Large intestine (tissue), 3 donors: ENCODE data around the gene SVOP. TPM values are rescaled to one million over a fixed set of nuclear protein-coding genes. Genes with fewer than 3 reads are reported as not detected.

ENCODE experiments used
- DNase-seq, 2 donors: peaks; one replicate each; pipeline versions ENCODE4 v3.0.0 to v3.0.0-alpha.2; 2013
- H3K27ac ChIP-seq: one replicate; pipeline ENCODE4 v1.5.1; 2013; ENCODE audit warnings: low read length
- H3K27me3 ChIP-seq: 2 replicates; pipeline ENCODE4 v1.6.1; 2013; ENCODE audit warnings: low read length; ENCODE audit not compliant: control insufficient read depth, insufficient read depth
- H3K36me3 ChIP-seq: 2 replicates; pipeline ENCODE4 v1.6.1; 2013; ENCODE audit warnings: low read length; ENCODE audit not compliant: control insufficient read depth, insufficient read depth
- H3K4me1 ChIP-seq: one replicate; pipeline ENCODE4 v1.6.1; 2013; ENCODE audit warnings: low read length; ENCODE audit not compliant: control insufficient read depth, insufficient read depth
- H3K4me3 ChIP-seq: one replicate; pipeline ENCODE4 v1.5.1; 2013; ENCODE audit warnings: low read length
- H3K9me3 ChIP-seq: one replicate; pipeline ENCODE4 v1.6.1; 2013; ENCODE audit warnings: mild to moderate bottlenecking, low read depth, low read length, moderate library complexity; ENCODE audit not compliant: control insufficient read depth
- WGBS: methylation state at CpG from one replicate; pipeline ENCODE4 v1.1.5; 2013; ENCODE audit warnings: low lambda C conversion rate; ENCODE audit not compliant: insufficient coverage; 5-methylcytosine and 5-hydroxymethylcytosine counted together
- polyA plus RNA-seq: library from polyadenylated mRNA; unstranded; fragments of 120-200 nt; gene quantifications from one replicate; pipeline ENCODE4 v1.2.1, GENCODE V29; 2013

The SVOP gene
- polyA plus RNA-seq, 1 donor, result 2.1 TPM

DNA sequence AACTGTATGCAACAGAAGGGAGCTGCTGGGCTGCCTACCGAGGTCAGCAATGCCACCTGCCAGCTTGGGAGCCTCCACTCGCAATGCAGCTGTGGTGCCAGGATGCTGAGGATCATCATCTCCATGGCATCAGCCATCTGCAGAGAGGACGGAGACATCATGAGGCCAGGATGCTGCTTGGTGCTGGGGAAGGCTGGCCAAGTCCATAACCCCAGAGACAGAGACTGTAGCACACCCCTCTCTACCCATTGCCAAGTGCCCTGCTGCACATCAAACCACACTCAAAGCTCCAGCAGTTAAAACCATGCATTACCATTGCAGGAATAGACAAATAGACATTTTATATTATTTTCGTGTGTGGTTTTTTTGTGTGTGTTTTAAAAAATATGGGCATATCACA lies 43.5 kb downstream of the SVOP start:
- Histone ChIP-seq H3K27ac (no peak overlapping the region), H3K4me3 (no peak overlapping the region), H3K9me3 (no peaks in the 10 kb centered on the region), H3K4me1 (no peaks in the 10 kb centered on the region), H3K27me3 (peaks cover 4% of the 10 kb centered on the region), H3K36me3 (no peaks in the 10 kb centered on the region)
- no peak for DNase-seq
- 100% methylated on average over 1 of the region's 4 CpGs for WGBS

- Histone ChIP-seq H3K4me1 (no peaks in the 10 kb centered on the region), H3K27me3 (peaks cover 4% of the 10 kb centered on the region), H3K4me3 (no peak overlapping the region), H3K9me3 (no peaks in the 10 kb centered on the region), H3K36me3 (no peaks in the 10 kb centered on the region), H3K27ac (no peak overlapping the region)
- WGBS, result no CpG with 5 or more reads among the region's 2 CpGs
- no peak for DNase-seq
Measured at GRCh38 chr12:108975024-108975593, 45.8 kb downstream of the SVOP start.

DNA sequence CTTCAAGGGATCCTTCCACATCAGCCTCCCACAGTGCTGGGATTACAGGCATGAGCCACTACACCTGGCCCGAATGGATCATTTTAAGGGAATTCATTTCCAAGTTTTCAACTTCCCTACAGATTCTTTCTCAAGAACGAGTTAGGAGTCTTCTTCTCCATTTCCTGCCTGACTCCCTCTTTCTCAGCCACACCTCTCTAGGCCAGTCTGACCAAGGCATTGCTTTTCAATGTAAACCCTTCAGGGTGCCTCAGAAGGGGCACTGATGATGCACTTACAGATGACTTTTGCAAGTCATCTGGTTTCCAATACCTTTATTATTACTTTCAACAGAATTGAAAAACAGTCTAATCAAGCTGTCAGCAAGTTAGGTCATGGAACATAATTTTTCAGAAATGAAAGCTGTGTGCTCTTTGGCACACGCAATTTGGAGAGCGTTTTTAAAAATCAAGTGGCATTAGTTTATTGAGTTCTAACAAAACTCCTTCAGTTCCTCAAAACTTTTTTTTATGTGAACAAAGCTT lies 47.2 kb downstream of the SVOP start:
- no peak for DNase-seq
- Histone ChIP-seq H3K4me3 (no peak overlapping the region), H3K27me3 (peaks cover 4% of the 10 kb centered on the region), H3K4me1 (no peaks in the 10 kb centered on the region), H3K9me3 (no peaks in the 10 kb centered on the region), H3K36me3 (no peaks in the 10 kb centered on the region), H3K27ac (no peak overlapping the region)
- whole genome bisulfite sequencing, result 90% methylated on average over 2 of the region's 4 CpGs

DNA sequence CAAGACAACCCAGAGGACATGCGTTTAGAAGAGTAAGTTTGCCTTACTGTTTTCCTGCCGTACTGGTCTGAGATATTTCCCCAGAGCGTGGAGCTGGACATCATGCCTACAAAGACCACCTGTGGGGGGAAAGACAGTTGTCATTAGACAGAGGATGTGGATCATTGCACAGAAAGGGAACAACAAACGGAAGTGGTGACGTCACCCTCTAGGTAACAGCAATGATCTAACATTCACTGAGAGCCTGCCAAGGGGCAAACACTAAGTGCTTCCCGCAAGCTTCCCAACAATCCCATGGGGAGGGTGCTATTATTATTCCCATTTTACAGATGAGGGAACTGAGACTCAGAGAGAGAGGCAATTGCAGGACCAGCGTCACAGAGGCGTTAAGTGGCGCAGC lies 48.5 kb downstream of the SVOP start:
- Histone ChIP-seq H3K36me3 (no peaks in the 10 kb centered on the region), H3K27ac (no peak overlapping the region), H3K27me3 (no peaks in the 10 kb centered on the region), H3K4me1 (no peaks in the 10 kb centered on the region), H3K4me3 (no peak overlapping the region), H3K9me3 (no peaks in the 10 kb centered on the region)
- no peak for DNase-seq
- 60% methylated on average over 1 of the region's 9 CpGs for WGBS

- H3K27ac ChIP-seq, result no peak overlapping the region
- H3K27me3 ChIP-seq, result no peaks in the 10 kb centered on the region
- WGBS, result no CpG with 5 or more reads among the region's 2 CpGs
- no peaks in the 10 kb centered on the region for H3K36me3 ChIP-seq
- no peak overlapping the region for H3K4me3 ChIP-seq
- DNase-seq, result no peak
- no peaks in the 10 kb centered on the region for H3K9me3 ChIP-seq
- no peaks in the 10 kb centered on the region for H3K4me1 ChIP-seq
Measured at GRCh38 chr12:108969622-108970021, 51.2 kb downstream of the SVOP start.

GRCh38 chr12:108967869-108968540 lies 52.9 kb downstream of the SVOP start:
- H3K27me3 ChIP-seq, result no peaks in the 10 kb centered on the region
- no CpG with 5 or more reads among the region's 2 CpGs for WGBS
- no peaks in the 10 kb centered on the region for H3K4me1 ChIP-seq
- no peaks in the 10 kb centered on the region for H3K9me3 ChIP-seq
- H3K4me3 ChIP-seq, result no peak overlapping the region
- no peak for DNase-seq
- H3K27ac ChIP-seq, result no peak overlapping the region
- no peaks in the 10 kb centered on the region for H3K36me3 ChIP-seq

DNA sequence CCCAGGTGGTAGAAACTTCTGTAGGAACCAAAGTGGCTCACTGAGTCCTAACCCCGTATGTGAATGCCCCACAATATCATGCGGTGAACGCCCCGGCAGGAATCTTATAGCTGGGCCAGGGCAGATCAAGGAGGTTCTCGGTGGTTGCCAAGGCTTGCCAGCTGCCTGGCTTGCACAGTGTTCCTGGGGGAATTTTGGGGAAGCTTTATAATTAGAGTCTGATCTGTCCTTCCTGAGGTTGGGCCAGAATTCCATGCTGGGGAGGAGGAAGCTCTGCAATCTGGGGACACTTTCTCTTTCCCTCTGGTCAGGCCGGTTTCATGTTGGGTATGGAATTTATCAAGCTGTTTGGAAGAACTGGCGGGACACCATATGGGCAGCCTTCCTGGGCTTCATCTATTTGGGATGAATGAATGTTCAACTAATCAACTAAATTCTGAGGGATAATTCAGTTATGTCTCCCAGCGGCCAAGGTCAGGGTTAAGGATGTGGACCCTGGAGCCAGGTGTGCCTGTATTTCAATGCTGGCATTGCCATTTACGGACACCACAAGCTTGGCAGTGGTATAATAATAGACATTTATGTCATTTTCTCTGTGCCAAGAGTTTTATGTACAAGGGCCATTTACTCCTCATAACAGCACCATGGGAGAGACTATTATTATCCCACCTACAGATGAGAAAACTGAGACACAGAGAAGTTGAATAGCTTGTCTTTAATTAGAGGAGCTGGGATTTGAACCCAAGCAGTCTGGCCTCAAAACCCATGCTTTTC lies 54.3 kb downstream of the SVOP start:
- Histone ChIP-seq H3K36me3 (no peaks in the 10 kb centered on the region), H3K9me3 (no peaks in the 10 kb centered on the region), H3K27ac (no peak overlapping the region), H3K27me3 (no peaks in the 10 kb centered on the region), H3K4me3 (no peak overlapping the region), H3K4me1 (no peaks in the 10 kb centered on the region)
- no peak for DNase-seq
- no CpG with 5 or more reads among the region's 9 CpGs for WGBS

DNA sequence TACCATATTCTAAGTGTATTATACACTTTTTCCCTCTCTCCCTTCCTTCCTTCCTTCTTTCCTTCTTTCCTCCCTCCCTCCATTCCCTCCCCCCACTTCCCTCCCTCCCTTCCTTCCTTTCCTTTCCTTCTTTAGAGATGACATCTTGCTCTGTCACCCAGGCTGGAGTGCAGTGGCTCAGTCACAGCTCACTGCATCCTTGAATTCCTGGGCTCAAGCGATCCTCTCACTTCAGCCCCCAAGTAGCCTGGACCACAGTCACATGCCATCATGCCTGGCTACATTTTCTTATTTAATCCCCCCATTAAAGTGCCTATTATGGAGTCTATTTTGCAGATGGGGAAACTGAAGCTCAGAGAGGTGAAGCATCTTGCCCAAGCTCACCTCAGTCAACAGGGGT lies 55.0 kb downstream of the SVOP start:
- DNase-seq, result no peak
- Histone ChIP-seq H3K36me3 (no peaks in the 10 kb centered on the region), H3K4me3 (no peak overlapping the region), H3K9me3 (no peaks in the 10 kb centered on the region), H3K27ac (no peak overlapping the region), H3K27me3 (no peaks in the 10 kb centered on the region), H3K4me1 (no peaks in the 10 kb centered on the region)
- no CpG with 5 or more reads among the region's 1 CpG for WGBS

DNA sequence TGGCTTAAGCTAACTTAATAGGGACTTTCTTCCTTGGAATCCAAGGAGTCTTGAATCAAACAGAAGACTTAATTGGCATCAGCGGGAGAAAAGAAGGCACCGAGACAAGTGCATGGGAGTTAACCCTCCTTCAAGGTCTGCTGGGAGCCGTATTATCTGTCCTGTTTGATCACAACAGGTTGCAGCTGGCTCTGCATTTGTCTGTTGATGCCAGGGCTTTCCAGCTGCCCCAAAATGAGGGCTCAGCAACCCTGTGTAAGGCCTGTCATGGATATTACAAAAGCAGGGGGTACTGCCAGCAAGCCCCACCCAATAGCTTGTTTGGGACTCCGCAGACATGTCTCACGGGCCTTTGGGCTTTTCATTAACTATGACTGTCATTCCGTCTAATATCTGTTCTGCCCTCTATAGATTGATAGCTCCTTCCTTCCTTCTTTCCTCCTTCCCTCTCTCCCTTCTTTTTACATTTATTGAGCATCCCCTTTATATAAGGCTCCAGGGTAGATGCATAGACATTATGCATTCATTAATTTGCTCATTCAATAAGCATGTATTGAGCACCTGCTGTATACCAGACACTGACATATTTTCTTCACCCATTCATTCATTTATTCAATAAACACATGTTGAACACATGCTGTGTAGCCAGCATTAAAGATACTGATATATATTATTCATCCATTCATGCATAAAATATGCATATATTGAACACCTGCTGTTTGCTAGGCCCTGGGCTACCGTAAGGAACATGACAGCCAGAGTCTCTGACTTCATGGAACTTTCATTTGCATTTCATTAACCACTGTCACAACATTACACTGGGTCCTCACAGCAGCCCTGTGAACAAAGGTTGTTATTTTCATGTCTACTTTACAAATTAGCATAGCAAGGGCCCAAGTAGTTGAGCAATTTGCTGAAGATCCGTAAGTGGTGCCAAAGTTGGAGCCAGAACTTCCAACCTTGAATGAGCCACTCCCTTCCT lies 56.2 kb downstream of the SVOP start:
- no peaks in the 10 kb centered on the region for H3K27me3 ChIP-seq
- no peaks in the 10 kb centered on the region for H3K36me3 ChIP-seq
- no peaks in the 10 kb centered on the region for H3K9me3 ChIP-seq
- no peak overlapping the region for H3K27ac ChIP-seq
- WGBS, result 50% methylated on average over 1 of the region's 8 CpGs
- no peaks in the 10 kb centered on the region for H3K4me1 ChIP-seq
- no peak for DNase-seq
- no peak overlapping the region for H3K4me3 ChIP-seq

DNA sequence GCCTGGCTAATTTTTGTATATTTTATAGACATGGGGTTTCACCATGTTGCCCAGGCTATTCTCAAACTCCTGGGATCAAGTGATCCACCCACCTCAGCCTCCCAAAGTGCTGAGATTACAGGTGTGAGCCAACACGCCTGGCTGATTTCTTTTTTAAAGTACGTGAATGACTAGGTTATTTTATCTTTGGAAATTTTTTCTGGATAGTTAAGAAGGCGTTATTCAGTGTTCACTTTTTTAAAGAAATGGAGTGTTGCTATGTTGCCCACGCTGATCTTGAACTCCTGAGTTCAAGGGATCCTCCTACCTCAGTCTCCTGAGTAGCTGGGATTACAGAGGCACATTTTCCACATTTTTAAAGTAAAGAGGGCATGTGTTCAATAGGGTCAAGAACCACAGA lies 58.6 kb downstream of the SVOP start:
- Histone ChIP-seq H3K4me1 (no peaks in the 10 kb centered on the region), H3K27ac (no peak overlapping the region), H3K4me3 (no peak overlapping the region), H3K9me3 (no peaks in the 10 kb centered on the region), H3K36me3 (no peaks in the 10 kb centered on the region), H3K27me3 (no peaks in the 10 kb centered on the region)
- DNase-seq, result no peak
- WGBS, result no CpG with 5 or more reads among the region's 4 CpGs
